ENCODE measurements around the gene MDFI.

The MDFI gene

DNA sequence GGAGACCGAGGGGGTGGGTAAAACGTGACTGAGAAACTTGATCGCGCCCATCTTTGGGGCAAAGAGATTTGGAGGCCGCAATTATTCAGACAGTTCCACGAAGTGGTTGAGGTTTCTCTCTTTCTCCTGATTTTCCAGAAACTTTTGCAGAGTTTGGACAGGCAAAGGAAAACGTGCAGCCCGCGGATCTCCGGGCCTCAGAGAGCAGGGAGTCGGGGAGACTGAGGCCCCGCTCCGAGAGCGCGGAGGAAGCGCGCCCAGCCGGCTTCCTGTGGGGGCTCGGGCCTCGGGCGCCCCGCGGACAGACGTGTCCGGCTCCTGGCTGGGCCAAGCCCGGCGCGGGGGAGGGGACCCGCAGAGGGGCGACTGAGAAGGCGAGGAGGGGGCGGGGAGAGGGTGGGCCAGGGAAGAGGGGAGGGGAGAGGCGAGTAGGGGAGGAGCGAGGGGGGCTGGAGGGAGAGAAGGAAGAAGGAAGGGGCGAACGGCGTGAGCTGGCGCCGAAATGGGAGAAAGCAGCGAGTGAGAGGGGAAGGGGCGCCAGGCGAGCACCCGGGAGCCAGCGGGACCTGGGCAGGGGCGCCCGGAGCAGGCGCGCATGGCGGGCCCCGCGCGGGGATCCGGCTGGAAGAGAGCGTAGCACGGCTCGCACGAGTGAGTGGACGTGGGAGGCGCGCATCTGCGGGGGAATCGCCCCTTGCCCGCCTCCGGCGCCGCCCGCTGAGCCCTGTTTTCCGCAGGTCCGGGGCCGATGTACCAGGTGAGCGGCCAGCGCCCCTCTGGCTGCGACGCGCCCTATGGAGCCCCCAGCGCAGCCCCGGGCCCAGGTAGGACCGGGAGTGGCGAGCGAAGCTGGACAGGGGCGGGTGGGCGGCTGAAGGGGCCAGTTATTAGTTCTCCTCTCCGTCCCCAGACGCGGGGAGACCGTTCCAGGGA, at the start of gene MDFI:
TSS of gene MDFI (plus strand) at position 467 of the 933 bp plus-strand sequence. CDS start at position 749, 282 bp downstream.
- no peak for DNase-seq (ENCODE audit: low spot score)

GRCh38 chr6:41589223-41589622, 49.0 kb upstream of the MDFI start:
- DNase-seq (ENCODE audit: low spot score), result no peak

GRCh38 chr6:41589636-41590622, 48.3 kb upstream of the MDFI start:
- DNase-seq (ENCODE audit: low spot score), result no peak

DNA sequence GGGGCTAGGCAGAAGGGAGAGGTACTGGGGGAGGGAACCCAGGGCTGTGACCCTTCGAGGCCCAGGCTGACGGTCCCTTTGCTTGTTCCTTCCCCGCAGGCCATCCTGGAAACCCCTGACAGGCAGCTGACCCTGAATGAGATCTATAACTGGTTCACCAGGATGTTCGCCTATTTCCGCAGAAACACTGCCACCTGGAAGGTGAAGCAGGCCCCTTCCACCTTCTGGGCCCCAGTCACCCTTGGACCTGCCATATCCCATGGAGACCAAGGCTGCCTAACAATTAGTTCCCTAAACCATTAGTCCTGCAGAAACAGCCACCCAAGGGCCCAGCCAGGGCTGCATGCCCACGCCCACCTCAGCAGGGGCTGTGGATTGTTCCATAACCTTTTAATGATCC, 47.1 kb upstream of the MDFI start:
- DNase-seq (ENCODE audit: low spot score), result no peak

DNA sequence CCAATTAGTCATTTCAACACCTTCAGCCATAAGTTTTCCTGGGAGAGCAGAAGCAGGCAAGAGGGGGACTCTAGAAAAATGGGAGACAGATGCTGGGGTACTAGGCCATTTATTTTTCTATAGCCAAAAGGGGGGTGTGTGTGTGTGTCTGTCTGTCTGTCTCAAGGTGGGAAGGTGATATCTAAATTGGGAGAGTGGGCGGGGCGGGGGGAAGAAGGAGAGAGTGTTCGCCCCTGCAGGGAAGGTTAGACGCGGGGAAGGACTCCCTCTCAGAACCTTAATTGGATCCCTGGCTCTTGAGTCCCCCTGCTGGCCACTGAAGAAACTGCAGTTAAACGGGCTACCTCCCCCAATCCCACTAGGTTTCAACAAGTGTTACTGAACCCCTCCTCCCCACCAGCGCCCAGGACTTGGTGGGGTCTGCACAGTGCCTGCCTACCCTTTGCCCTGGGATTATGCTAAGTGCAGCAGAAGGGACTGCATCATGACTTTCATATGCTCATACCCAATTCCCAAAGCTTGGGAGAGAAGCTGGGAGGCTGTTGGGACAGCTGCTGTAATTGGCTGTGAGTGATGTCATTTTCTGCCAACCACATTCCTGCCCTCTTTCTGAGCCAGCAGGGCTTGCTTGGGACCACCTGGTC, 46.3 kb upstream of the MDFI start:
- peak; percentile 42 for DNase-seq (ENCODE audit: low spot score)

GRCh38 chr6:41593406-41593805, 44.9 kb upstream of the MDFI start:
- DNase-seq (ENCODE audit: low spot score), result no peak

- no peak for DNase-seq (ENCODE audit: low spot score)
Measured at GRCh38 chr6:41593839-41594238, 44.4 kb upstream of the MDFI start.

DNA sequence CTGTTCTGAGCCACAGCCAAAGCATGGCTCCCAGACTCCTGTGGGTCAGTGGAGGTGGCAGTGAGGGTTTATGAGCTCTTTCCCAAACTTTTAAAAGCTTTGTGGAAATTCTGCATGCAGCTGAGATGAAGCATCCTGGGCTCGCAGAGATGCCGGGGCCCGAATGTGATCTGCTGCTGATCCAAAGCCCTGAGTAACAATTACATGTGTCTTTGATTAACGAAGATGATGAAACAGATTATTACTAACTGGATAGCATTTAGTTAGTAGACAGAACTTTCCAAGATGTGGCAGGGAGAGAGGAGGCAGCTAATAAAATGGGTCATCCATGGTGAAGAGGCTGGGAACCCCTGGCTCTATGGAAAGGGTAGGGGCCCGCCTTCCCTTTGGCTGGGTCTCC, 43.9 kb upstream of the MDFI start:
- DNase-seq (ENCODE audit: low spot score), result no peak

DNA sequence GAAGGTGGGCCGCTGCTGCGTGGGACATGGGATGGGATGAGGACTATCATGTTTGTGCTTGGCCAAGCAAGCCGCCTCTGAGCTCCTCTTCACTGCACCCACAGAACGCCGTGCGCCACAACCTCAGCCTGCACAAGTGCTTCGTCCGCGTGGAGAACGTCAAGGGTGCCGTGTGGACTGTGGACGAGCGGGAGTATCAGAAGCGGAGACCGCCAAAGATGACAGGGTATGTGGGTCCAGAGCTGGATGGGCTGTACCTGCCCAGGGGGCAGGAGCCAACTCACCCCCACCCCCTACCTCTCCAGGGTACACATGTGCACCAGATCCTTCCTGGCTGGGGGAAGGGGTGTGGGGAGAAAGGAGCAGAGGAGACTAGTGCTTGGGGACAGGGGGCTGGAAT, 43.5 kb upstream of the MDFI start:
- DNase-seq (ENCODE audit: low spot score), result no peak

GRCh38 chr6:41595166-41595565, 43.1 kb upstream of the MDFI start:
- no peak for DNase-seq (ENCODE audit: low spot score)

DNA sequence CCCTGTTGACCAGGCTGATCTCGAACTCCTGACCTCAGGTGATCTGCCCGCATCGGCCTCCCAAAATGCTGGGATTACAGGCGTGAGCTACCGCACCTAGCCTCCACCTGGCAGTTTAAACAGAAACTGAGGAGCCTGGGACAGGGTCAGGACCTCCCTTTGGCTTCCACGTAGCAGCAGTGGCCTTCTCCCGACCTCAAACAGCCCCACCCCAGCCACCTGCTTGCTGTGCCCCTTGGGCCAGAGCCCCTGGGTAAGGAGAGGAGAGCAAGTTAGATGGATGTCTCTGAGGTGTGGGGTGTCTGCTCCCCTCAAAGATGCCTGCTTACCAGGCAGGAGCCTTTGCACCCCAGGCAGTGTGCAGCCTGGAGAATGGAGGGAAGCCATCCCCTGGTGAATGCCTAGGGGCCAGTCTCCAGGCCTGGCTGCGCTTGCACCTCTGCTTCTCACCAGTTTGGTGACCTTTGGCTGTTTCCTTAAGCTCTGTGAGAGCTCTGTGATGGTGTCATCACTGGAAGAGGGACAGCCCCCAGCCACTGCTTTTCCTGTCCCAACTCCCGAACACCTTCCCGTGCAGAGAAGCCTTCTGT, 42.1 kb upstream of the MDFI start:
- no peak for DNase-seq (ENCODE audit: low spot score)

DNA sequence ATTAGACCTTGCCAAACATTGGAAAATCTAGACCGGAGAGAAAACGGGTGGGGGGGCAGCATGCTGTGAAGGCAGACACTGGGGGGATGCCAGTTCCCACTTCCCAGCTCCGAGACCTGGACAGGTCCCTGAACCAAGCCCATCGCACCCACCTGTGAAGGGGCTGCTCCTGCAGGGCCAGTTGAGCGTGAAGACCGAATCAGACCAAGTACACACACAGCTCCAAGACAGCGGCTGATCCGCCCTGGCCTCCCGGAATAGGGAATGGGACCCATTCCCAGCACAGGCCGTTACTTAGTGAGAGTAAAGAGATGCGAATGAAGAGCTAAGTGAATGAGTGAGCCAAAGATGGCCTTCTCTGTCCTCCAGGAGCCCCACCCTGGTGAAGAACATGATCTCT, 41.5 kb upstream of the MDFI start:
- no peak for DNase-seq (ENCODE audit: low spot score)

DNA sequence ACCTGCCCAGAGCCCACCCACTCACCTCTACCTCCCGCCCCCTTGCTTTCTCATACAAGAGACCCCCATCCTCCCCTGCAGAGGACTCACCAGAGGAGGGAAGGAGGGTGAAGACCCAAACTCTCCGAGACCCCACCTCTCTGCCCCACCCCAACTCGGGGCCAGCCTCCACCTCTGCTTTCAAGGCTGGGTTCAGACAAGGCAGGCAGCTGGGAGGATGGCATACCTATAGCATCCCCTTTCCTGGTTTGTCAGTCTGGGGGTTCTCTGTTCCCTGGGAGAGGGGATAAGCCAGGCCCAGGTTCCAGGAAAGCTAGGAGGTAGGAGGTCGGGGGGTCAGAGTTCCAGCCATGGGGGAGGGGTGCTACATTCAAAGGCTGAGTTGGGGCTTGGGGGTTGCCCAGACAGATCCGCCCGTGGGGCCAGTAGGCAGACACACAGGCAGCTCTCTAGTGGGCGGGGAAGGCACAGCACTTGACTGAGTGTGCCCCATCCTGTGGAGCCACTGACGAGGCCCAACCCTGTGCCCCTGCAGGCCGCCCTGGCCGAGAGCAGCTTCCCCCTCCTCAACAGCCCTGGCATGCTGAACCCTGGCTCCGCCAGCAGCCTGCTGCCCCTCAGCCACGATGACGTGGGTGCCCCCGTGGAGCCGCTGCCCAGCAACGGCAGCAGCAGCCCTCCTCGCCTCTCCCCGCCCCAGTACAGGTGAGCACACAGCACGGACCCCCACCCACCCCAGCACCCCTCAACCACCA, 40.8 kb upstream of the MDFI start:
- no peak for DNase-seq (ENCODE audit: low spot score)

GRCh38 chr6:41598670-41599014, 39.6 kb upstream of the MDFI start:
- no peak for DNase-seq (ENCODE audit: low spot score)

- no peak for DNase-seq (ENCODE audit: low spot score)
Measured at GRCh38 chr6:41599015-41599851, 39.0 kb upstream of the MDFI start.

- no peak for DNase-seq (ENCODE audit: low spot score)
Measured at GRCh38 chr6:41599852-41600445, 38.3 kb upstream of the MDFI start.

- no peak for DNase-seq (ENCODE audit: low spot score)
Measured at GRCh38 chr6:41600499-41601247, 37.6 kb upstream of the MDFI start.

- no peak for DNase-seq (ENCODE audit: low spot score)
Measured at GRCh38 chr6:41601248-41601549, 37.1 kb upstream of the MDFI start.

DNA sequence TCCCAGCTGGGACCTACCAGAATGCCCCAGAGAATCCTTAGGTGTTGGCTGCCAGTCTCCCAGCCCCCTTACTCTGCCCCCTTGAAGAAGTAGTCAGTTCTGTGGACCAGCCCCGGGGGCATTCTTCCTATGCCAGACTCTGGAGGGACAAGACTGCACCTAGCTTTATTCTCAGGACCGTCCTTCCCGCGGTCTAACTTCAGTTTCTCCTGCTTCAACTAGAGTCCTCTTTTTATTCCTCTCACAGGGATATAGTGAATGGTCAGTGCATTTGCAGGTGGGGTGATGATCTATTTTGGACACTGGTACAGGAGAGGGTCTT, 35.9 kb upstream of the MDFI start:
- DNase-seq (ENCODE audit: low spot score), result no peak
